Measurements from ENCODE around the gene HIVEP3.

Gene HIVEP3

DNA sequence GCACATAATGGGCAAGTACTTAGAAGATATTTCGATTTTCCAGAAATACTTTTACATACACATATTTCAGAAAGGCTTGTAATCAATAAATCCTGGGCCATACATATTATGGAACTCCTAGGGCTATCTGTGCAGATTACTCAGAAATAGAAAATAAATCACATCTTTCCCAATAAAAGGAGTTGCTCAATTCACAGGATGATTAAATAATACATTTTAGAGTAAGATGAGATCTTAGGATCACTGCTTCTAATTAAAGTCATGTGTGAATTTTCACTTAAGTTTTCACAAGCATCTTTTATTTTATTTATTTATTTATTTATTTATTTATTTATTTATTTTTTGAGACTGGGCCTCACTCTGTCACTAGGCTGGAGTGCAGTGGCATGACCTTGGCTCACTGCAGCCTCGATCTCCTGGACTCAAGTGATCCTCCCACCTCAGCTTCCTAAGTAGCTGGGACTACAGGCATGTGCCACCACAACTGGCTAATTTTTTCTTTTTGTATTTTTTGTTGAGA, 144.2 kb downstream of the HIVEP3 start:
- TF ChIP-seq MYC (IDR thresholded peaks at IDR 0.05; ENCODE audit: low read depth, low read length) (no peak), POLR2A (IDR thresholded peaks at IDR 0.05; ENCODE audit: extremely low read depth, insufficient read length) (no peak)
- TF ChIP-seq, protein P1, sequence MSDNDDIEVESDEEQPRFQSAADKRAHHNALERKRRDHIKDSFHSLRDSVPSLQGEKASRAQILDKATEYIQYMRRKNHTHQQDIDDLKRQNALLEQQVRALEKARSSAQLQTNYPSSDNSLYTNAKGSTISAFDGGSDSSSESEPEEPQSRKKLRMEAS (IDR thresholded peaks at IDR 0.05; ENCODE audit: low read depth, low read length) = no peak
- TF ChIP-seq, protein P2, sequence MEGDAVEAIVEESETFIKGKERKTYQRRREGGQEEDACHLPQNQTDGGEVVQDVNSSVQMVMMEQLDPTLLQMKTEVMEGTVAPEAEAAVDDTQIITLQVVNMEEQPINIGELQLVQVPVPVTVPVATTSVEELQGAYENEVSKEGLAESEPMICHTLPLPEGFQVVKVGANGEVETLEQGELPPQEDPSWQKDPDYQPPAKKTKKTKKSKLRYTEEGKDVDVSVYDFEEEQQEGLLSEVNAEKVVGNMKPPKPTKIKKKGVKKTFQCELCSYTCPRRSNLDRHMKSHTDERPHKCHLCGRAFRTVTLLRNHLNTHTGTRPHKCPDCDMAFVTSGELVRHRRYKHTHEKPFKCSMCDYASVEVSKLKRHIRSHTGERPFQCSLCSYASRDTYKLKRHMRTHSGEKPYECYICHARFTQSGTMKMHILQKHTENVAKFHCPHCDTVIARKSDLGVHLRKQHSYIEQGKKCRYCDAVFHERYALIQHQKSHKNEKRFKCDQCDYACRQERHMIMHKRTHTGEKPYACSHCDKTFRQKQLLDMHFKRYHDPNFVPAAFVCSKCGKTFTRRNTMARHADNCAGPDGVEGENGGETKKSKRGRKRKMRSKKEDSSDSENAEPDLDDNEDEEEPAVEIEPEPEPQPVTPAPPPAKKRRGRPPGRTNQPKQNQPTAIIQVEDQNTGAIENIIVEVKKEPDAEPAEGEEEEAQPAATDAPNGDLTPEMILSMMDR (IDR thresholded peaks at IDR 0.05; ENCODE audit: low read depth, low read length) = no peak
- DNase-seq (ENCODE audit: low read depth) = no peak
- no peak overlapping the region for H3K4me3 ChIP-seq (ENCODE audit: low read depth, low read length)

DNA sequence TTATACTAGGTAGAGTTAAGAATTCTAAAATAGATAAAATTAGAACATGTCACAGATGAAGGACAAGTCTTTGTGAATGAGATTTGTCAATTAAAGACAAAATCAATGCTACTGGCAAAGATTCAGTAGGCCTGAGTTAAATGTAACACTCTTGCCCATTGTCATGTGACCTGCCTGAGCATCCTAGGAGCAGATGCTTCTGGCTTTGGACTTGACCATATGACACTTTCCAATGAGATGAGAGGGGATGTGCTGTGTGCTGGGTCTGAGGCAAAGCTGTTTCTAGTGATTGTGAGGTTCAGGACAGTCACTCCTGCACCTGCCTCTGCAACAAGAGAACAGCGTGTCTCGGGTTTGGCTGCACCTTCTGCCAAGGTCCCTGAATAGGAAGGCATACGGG, 144.9 kb downstream of the HIVEP3 start:
- TF ChIP-seq MYC (IDR thresholded peaks at IDR 0.05; ENCODE audit: low read depth, low read length) = no peak
- TF ChIP-seq, protein P1 (IDR thresholded peaks at IDR 0.05; ENCODE audit: low read depth, low read length) = no peak
- TF ChIP-seq, protein P2 (IDR thresholded peaks at IDR 0.05; ENCODE audit: low read depth, low read length) = no peak
- no peak for TF ChIP-seq POLR2A (IDR thresholded peaks at IDR 0.05; ENCODE audit: extremely low read depth, insufficient read length)
- no peak overlapping the region for H3K4me3 ChIP-seq (ENCODE audit: low read depth, low read length)
- no peak for DNase-seq (ENCODE audit: low read depth)

DNA sequence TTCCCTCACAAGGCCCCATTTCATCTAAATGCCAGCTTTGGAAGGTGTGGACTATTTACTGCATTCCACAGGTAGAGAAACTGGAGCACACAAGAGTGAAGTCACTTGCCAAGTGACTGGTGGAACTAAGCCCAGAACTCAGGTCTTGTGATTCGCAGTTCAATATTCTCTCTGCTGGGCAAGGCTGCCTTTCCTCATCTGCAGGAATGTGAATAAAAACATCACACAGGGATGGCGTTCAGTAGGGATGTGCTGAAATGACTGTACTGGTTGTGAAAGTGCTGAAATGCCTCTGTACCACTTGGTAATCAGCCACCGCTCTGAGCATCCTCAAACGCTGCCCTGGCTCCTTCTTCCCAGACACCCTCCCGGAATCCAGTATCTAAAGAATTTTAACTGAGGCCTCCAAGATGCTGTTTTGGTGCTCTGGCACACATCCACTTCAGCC, 145.6 kb downstream of the HIVEP3 start:
- DNase-seq (ENCODE audit: low read depth) = no peak
- no peak overlapping the region for H3K4me3 ChIP-seq (ENCODE audit: low read depth, low read length)
- TF ChIP-seq, protein P2 (IDR thresholded peaks at IDR 0.05; ENCODE audit: low read depth, low read length) = no peak
- TF ChIP-seq MYC (IDR thresholded peaks at IDR 0.05; ENCODE audit: low read depth, low read length) (no peak), POLR2A (IDR thresholded peaks at IDR 0.05; ENCODE audit: extremely low read depth, insufficient read length) (no peak)
- TF ChIP-seq, protein P1 (IDR thresholded peaks at IDR 0.05; ENCODE audit: low read depth, low read length) = no peak

DNA sequence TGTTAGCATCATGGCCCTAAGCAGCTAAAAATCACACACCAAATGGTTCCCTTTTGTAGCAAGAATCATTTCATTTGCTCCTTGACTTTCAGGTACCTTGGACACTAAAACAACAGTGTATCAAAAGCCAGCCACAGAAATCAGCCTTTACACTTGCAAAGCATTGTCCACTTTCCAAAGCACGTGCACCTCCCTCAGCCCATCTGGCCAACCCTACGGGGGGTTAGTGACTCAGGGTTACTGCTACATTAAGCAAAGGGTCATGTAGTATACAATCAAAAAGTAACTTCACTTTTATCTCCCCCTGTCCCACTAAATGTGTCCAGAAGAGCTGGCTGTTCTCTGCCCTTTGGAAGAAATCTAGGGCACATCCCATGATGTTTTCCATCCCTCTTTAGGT, 149.7 kb downstream of the HIVEP3 start:
- TF ChIP-seq, protein P1 (IDR thresholded peaks at IDR 0.05; ENCODE audit: low read depth, low read length) = peak; percentile 95
- TF ChIP-seq MYC (IDR thresholded peaks at IDR 0.05; ENCODE audit: low read depth, low read length) = peak; percentile 74
- TF ChIP-seq, protein P2 (IDR thresholded peaks at IDR 0.05; ENCODE audit: low read depth, low read length) = no peak
- no peak for TF ChIP-seq POLR2A (IDR thresholded peaks at IDR 0.05; ENCODE audit: extremely low read depth, insufficient read length)
- peak; percentile 73 for DNase-seq (ENCODE audit: low read depth)
- H3K4me3 ChIP-seq (ENCODE audit: low read depth, low read length) = peak overlapping the region; percentile 7

DNA sequence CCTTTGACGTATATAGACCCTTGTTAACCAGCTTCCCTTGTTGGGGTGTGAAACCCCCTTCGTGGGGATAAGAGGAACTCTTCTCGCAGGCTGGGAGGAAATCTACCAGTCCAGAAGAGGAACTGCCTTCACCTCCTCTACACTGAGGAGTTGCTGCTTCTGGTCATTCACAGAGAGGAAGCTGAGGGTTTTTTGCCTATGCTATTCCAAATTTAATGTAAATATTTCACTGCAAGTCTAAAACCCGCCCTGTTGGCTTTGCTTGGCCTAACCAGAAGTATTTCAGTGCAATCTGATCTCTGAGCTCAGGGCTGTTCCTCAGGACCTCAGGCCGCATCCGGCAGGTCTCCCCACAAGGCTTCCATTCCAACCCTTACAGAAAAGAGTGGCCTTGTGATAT, 150.1 kb downstream of the HIVEP3 start:
- DNase-seq (ENCODE audit: low read depth) = peak; percentile 90
- no peak for TF ChIP-seq POLR2A (IDR thresholded peaks at IDR 0.05; ENCODE audit: extremely low read depth, insufficient read length)
- TF ChIP-seq MYC (IDR thresholded peaks at IDR 0.05; ENCODE audit: low read depth, low read length) = no peak
- TF ChIP-seq, protein P1 (IDR thresholded peaks at IDR 0.05; ENCODE audit: low read depth, low read length) = no peak
- TF ChIP-seq, protein P2 (IDR thresholded peaks at IDR 0.05; ENCODE audit: low read depth, low read length) = no peak
- no peak overlapping the region for H3K4me3 ChIP-seq (ENCODE audit: low read depth, low read length)
